Tibial nerve (tissue), 4 donors: Measurements from ENCODE around the gene ARHGAP6.

Experiments
- CTCF ChIP-seq, 5 experiments: fragments of 200-600 bp in 3 of 5; fragments of 450-650 bp in 2 of 5; sonication (generic) in 3 of 5; IDR thresholded peaks; one replicate each; pipeline ENCODE4 v1.5.1; 2016 to 2019; ENCODE audit warnings: antibody characterized with exemption in 5 of 5, mild to moderate bottlenecking in 3 of 5, moderate library complexity in 2 of 5
- EP300 ChIP-seq, 2 donors: sonication (generic); formaldehyde crosslinking; IDR thresholded peaks; one replicate each; pipeline ENCODE4 v1.6.1; 2017; ENCODE audit warnings: antibody characterized with exemption in 2 of 2, mild to moderate bottlenecking in 1 of 2
- POLR2A ChIP-seq, 2 donors: fragments of 450-650 bp; IDR thresholded peaks; one replicate each; pipeline ENCODE4 v1.6.1; 2017; ENCODE audit warnings: antibody characterized with exemption in 2 of 2, mild to moderate bottlenecking in 2 of 2, moderate library complexity in 2 of 2

GRCh38 chrX:11611161-11611560 lies 54.6 kb downstream of the ARHGAP6 start:
- TF ChIP-seq CTCF (IDR thresholded peaks at IDR 0.05) (no peak), POLR2A (IDR thresholded peaks at IDR 0.05) (no peak), EP300 (IDR thresholded peaks at IDR 0.05) (no peak)
